Measurements from ENCODE around the gene BCL10.

BCL10 gene

GRCh38 chr1:85297855-85298629 lies 21.6 kb upstream of the BCL10 start:
- peak in 4 of 5 donors; percentile 17 to 87 (median 40) for DNase-seq

- DNase-seq, result no peak
These were observed 21.1 kb upstream of the BCL10 start for GRCh38 chr1:85297538-85297854.

- DNase-seq, result no peak
These were observed 20.5 kb upstream of the BCL10 start for GRCh38 chr1:85296980-85297379.

DNA sequence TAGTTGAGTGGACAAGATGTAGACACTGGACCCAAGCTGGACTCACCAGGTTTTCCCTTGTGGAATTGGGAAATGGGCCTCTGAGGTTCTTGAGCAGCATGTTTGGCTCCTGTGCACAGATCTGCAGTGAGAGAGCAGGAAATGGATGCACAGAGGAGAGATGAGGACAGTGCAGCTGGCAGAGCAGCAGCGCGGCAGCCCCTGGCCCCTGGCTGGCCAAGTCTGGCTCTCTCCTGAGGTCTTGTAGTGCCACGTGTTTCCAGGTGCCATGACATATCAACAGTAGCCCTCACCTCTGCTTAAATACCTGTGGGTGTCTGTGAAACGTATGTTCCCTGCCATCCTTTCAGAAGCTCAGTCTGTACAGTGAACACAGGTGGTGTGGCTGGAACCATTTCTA lies 19.2 kb upstream of the BCL10 start:
- DNase-seq, result no peak

GRCh38 chr1:85295006-85295431 lies 18.6 kb upstream of the BCL10 start:
- DNase-seq, result no peak

DNA sequence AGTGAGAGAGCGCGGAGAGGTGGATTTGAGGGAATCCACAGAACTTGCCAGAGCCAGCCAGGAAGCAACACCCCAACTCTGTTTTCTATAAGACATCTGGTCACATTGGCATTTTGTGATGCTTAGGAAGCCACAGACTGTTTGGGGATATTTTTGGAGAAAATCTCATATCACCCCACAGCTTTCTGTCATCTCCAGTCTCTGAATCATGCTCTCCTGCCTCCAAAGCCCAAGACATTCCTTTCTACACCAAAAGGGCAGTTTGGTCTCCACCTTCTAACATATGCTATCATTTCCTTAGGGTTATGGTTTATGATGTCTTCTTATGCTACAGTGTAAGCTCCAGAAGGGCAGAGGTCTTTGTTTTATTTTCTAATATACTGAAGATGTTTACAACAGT lies 14.4 kb upstream of the BCL10 start:
- no peak for DNase-seq

DNA sequence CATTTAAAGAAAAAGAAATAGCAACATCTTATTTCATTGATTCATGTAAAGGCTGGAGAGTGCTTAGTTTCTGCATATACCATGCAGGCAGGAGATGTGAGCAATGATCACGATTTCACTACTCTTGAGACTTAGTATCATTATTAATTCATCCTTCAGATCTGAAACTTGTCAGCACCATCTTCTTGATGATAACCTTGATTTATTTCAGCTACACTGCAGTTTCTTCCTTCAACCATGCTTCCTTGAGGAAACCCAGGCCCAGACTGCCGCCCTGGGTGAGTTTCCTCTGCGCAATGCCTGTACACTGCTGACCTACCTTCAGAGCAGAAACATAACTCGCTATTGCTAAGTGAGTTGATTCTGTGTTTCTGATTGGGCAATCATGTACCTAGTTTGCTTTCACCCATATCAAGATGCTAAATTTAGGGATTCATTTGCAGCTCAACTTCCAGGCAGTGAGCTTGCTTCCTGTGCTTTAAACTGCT lies 13.5 kb upstream of the BCL10 start:
- no peak for DNase-seq

GRCh38 chr1:85289207-85289847 lies 12.9 kb upstream of the BCL10 start:
- DNase-seq, result no peak

DNA sequence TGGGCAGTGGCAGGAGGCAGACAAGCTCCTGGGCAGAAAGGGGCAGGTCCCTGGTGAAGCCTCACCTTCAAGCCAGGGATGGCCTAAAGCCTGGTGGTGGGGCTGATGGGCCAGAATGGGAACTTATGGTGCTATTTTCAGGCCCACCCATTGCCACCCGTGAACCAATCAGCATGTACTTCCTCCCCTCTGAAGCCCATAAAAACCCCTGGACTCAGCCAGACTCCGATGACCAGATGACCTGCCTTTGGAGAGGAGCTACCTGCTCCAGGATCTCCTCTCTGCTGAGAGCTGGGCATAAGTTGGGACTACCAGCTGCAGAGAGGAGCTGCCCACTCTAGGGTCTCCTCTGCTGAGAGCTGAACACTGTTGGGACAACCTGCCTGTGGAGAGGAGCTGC lies 7.8 kb upstream of the BCL10 start:
- no peak for DNase-seq

DNA sequence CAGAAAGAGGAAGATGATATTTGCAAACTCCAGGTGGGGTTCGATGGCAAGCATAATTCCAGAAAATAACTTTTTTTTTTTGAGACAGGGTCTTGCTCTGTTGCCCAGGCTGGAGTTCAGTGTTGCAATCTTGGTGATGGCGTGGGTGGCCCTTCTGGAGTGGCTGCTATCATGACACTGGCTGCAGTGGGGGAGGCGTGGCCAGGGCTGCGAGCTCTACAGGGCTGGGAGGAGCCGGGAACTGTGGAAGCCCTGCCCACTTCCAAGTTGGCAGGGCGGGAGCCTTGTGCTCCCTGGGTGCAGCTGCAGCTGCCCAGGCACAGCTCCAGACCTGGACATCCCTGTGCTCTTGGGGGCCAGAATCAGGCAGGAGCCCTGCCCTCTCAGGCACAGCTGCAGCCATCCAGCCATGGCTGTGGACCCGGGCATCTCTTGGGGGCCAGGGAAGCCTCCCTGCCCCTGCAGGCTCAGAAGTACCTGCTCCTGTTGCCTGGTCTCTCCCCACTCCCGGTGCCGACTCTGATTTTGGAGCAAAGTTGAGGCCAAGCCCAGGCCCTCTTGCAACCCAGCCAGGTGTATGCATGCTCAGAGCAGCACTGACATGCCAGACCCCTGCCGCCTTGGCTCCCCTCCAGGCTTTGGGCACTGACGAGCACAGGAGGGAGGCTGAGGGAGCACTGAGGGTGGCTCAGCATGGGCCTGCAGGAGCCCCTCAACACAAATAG lies 7.2 kb upstream of the BCL10 start:
- DNase-seq, result no peak

- DNase-seq, result no peak
These were observed 6.0 kb upstream of the BCL10 start for GRCh38 chr1:85282424-85282823.

- DNase-seq, result no peak
These were observed 4.2 kb upstream of the BCL10 start for GRCh38 chr1:85280636-85281035.

DNA sequence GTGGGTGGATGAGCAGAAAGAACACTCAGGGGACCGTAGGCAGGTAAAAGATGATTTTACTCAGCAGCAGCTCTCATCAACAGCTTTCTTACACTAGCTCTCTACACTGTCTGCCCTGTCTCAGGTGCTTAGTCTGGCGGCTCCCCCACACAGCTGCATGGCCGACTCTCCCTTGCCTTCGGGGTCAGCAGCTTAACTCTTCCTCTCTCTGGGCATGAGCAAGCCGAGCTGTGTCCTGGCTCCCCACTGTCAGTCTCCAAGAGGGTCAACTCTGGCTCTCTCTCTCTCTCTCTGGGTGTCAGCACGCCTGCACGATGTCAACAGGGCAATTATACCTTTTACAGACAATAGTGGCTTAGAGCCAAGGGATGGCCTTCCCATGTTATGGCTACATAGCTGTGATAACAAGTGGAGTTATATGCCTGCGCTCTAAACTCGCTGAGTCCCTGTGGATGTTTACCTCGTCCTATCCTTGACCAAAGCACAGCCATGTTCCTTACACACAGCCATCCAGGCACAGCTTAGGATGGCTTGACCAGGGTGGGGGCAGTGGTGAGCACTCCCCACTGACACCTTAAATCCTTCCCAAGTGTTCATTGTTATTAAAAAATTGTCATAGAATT lies 3.1 kb upstream of the BCL10 start:
- DNase-seq, result no peak

DNA sequence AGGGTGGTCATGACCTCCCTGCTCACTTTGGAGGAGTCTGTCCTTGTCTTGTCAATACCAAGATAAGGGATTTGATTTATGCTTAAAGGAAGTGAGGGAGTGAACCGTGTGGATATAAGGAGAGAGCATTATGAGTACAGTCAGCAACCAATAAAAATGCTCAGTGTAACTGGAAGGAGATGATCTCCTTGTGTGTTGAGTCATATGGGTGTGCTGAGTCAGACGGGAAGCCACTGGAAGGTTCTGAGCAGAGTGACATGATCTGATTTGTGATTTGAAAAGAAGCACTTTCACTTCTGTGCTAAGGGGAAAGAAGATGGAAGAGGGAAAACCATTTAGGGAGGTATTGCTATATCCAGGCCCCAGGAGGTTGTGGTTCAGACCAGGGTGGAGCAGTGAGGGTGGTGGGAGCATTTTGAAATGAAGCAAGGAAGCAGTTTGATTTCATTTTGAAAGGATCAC lies 2.5 kb upstream of the BCL10 start:
- peak in 1 of 5 donors; percentile 79 for DNase-seq

DNA sequence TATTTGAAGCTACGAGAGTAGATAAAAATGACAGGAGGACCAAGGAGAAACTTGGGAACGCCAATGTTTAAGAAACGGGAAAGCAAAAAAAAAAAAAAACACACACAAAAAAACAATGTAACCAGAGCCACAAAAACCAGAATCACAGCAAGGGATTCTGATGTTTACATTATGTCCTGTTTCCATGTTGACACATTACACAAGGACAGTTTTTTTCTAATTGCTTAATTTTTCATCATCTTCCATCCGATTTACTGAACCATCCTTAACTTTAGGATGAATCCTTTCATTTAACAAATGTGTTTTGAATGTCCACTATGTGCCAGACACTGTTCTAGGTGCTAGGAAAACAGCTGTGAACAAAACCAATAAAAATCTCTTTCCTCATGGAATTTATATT lies 1.4 kb upstream of the BCL10 start:
- DNase-seq, result no peak

GRCh38 chr1:85276978-85277639 lies 677 bp upstream of the BCL10 start:
- no peak for DNase-seq

DNA sequence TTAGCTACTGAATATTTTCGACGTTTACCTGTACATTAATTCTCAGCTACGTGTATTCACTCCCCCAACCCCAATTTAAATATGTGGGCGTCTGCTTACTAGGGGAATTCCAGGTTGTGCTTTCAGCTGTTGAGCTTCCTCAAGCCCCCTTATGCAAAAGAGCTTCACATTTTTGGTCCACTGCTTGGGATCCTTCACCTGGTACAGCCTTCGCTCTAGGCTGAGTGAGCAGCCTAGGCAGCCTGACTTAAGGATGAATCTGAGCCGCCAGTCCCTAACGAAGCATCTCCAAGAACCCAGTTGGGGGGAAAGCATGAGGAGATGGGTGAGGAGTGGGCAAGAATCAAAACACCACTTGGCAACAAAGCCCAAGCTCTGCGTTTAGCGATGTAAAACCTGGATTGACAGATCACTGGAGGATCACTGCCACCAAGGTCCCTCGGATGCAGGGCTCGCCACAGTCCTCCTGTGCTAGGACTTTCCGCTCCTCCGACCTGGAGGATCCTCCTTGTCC lies 674 bp downstream of the BCL10 start:
- peak in 1 of 5 donors; percentile 19 for DNase-seq

DNA sequence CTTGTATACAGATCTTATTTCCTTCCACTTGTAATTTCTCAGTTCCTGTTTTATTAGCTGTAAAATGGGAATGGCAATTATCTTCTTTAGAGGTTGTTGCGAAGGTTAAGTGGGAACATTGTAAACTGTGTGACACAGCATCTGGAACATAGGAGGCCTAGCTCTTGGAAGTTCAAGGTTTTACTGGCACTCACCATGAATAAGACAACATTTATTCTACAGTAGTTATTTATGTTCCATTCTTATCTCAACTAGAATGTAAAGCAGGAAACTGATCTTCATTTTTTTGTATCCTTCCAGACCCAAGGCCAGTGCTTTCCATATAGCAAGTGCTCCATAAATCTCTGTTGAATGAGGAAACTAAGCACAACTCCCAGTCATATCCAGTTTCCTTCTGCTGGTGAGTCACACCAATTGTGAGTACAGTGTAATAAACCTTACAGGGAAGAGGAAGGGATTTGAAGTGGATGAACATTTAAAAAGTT lies 1.4 kb downstream of the BCL10 start:
- DNase-seq, result no peak

DNA sequence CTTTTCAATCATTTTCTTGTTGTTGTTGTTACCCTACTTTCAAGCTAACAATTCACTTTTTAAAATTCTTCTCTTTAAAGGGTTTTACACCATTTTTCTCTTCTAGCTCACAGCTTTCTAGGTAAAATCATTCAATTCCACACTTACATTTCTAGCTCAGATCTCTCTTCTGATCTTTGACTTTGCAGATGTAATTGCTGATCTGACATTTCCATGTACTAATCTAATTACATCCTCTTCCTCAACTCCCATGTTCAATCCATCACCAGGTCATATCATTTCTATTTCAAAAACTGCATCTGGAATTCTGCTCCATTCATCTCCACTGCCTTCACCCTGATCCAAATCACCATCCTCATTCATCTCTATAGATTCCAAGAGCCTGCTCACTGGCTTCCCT lies 3.0 kb downstream of the BCL10 start:
- no peak for DNase-seq

DNA sequence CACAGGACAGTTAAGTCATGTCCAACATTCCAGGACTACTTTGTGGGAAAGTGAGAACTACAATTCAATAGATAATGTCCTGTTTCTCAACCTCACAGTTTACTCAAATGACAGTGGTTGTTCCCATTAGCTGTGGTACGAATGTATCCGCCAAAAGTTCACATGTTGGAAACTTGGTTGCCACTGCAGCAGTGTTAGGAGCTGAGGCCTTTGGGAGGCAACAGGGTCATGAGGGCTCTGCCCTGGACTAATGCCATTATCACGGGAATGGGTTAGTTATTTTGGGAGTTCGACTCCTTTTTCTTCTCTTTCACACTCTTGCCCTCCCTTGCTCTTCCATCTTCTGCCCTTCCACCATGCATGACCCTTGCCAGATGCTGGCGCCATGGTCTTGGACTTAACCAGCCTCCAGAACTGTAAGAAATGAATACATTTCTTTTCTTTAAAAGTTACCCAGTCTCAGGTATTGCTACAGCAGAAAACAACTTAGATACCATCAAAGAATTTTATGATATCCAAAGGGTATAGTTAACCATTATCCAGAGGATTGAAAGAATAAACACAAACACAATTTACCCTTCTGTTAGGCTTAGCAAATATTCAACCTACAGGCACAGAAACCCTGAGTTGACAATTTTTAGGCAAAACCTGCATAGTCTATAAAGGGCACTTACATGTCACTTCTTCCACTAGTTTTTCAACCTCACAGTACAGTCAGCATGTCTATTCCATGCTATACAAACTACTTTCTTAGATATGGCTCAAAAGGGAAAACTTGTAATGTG lies 7.4 kb downstream of the BCL10 start:
- no peak for DNase-seq

DNA sequence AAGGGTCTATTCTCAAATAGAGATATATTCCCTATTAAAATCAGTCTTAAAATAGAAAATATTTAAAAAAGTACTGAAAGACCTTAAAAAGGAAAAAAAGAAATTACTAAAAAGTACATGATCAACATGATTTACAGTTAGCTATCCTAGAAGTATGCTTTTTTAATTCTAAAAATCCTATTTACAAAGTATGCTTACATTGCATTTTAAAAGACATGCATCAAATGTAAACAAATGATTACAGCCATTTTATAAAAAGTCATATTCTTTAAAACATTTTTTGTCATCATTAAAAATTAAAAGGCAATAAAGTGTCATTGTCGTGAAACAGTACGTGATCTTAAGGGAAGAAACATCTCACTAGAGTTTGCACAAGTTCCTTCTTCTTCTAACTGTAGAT lies 9.1 kb downstream of the BCL10 start:
- no peak for DNase-seq
